ENCODE data around the gene SEC23A. TPM values are rescaled to one million over a fixed set of nuclear protein-coding genes. Genes with fewer than 3 reads are reported as not detected.

Gene SEC23A
- total and polyA plus RNA-seq, 2 donors (not counting 1 experiment from before 2014, with no cell fraction given): 13.2 to 52.3 TPM

- intact Hi-C loops (cut with micrococcal nuclease): no loop called here
- Histone ChIP-seq H2AFZ (ENCODE audit: insufficient read depth, low read depth, low read length, poor library complexity, severe bottlenecking) (no peak overlapping the region), H3K4me1 (ENCODE audit: control insufficient read depth in 2 of 2, insufficient read depth in 2 of 2, low read length in 2 of 2) (no peaks in the 10 kb centered on the region), H3K9ac (ENCODE audit: low read length) (no peak overlapping the region), H3K4me2 (replicated peaks; ENCODE audit: low read depth, low read length, poor library complexity, severe bottlenecking) (no peak overlapping the region), H4K20me1 (ENCODE audit: control insufficient read depth, insufficient read depth, low read length, poor library complexity, severe bottlenecking) (no peaks in the 10 kb centered on the region), H3K79me2 (ENCODE audit: control insufficient read depth, insufficient read depth, low read length) (no peaks in the 10 kb centered on the region), H3K36me3 (replicated peaks in 1 of 2; ENCODE audit: control extremely low read depth in 1 of 2, control insufficient read depth in 1 of 2, extremely low read depth in 1 of 2, insufficient read depth in 2 of 2, low read length in 1 of 2) (peaks cover 10 to 56% of the 10 kb centered on the region in 2 experiments), H3K9me3 (ENCODE audit: control extremely low read depth in 1 of 3, control insufficient read depth in 2 of 3, insufficient read depth in 1 of 3, low read length in 2 of 3) (no peaks in the 10 kb centered on the region), H3K4me3 (ENCODE audit: control extremely low read depth in 1 of 5, extremely low read depth in 1 of 5, insufficient read depth in 1 of 5, low read depth in 2 of 5, low read length in 4 of 5) (no peak overlapping the region), H3K27ac (ENCODE audit: low read length in 2 of 2) (no peak overlapping the region), H3K27me3 (replicated peaks in 1 of 4; ENCODE audit: control extremely low read depth in 1 of 4, control insufficient read depth in 3 of 4, insufficient read depth in 4 of 4, low read length in 3 of 4) (no peaks in the 10 kb centered on the region)
- Mint-ChIP-seq H3K4me3 (no peak overlapping the region), H3K27ac (no peak overlapping the region), H3K9me3 (ENCODE audit: insufficient read depth) (no peaks in the 10 kb centered on the region), H3K27me3 (no peaks in the 10 kb centered on the region), H3K4me1 (no peaks in the 10 kb centered on the region)
- ATAC-seq (ENCODE audit: low read depth) (no peak), DNase-seq (no peak)
- no peak for TF ChIP-seq EZH2 (IDR thresholded peaks at IDR 0.05; ENCODE audit: borderline replicate concordance, insufficient read depth, low read depth, low read length, poor library complexity, severe bottlenecking)
- TF ChIP-seq CTCF (IDR thresholded peaks at IDR 0.05): no peak
- CTCF ChIA-PET: no interaction called here
- POLR2A ChIA-PET: no interaction called here
- 88% methylated on average over 4 of the region's 5 CpGs for WGBS (ENCODE audit: insufficient coverage)
Measured at GRCh38 chr14:39083127-39083526, 19.9 kb downstream of the SEC23A start.

- H3K4me1 ChIP-seq (ENCODE audit: control insufficient read depth in 2 of 2, insufficient read depth in 2 of 2, low read length in 2 of 2): no peaks in the 10 kb centered on the region
- Mint-ChIP-seq H3K4me1 (no peaks in the 10 kb centered on the region), H3K4me3 (no peak overlapping the region), H3K27ac (no peak overlapping the region), H3K27me3 (no peaks in the 10 kb centered on the region), H3K9me3 (ENCODE audit: insufficient read depth) (no peaks in the 10 kb centered on the region)
- intact Hi-C loops (cut with micrococcal nuclease): no loop called here
- no peak overlapping the region for H2AFZ ChIP-seq (ENCODE audit: insufficient read depth, low read depth, low read length, poor library complexity, severe bottlenecking)
- ChIA-PET POLR2A (no interaction called here), CTCF (no interaction called here)
- no peak overlapping the region for H3K4me3 ChIP-seq (ENCODE audit: control extremely low read depth in 1 of 5, extremely low read depth in 1 of 5, insufficient read depth in 1 of 5, low read depth in 2 of 5, low read length in 4 of 5)
- ATAC-seq (ENCODE audit: low read depth) (no peak), DNase-seq (no peak)
- no CpG with 5 or more reads among the region's 1 CpG for WGBS (ENCODE audit: insufficient coverage)
- peaks cover 7 to 36% of the 10 kb centered on the region in 2 experiments for H3K36me3 ChIP-seq (replicated peaks in 1 of 2; ENCODE audit: control extremely low read depth in 1 of 2, control insufficient read depth in 1 of 2, extremely low read depth in 1 of 2, insufficient read depth in 2 of 2, low read length in 1 of 2)
- no peaks in the 10 kb centered on the region for H3K79me2 ChIP-seq (ENCODE audit: control insufficient read depth, insufficient read depth, low read length)
- H3K4me2 ChIP-seq (replicated peaks; ENCODE audit: low read depth, low read length, poor library complexity, severe bottlenecking): no peak overlapping the region
- no peak overlapping the region for H3K27ac ChIP-seq (ENCODE audit: low read length in 2 of 2)
- no peaks in the 10 kb centered on the region for H4K20me1 ChIP-seq (ENCODE audit: control insufficient read depth, insufficient read depth, low read length, poor library complexity, severe bottlenecking)
- no peaks in the 10 kb centered on the region for H3K27me3 ChIP-seq (replicated peaks in 1 of 4; ENCODE audit: control extremely low read depth in 1 of 4, control insufficient read depth in 3 of 4, insufficient read depth in 4 of 4, low read length in 3 of 4)
- no peak overlapping the region for H3K9ac ChIP-seq (ENCODE audit: low read length)
- no peaks in the 10 kb centered on the region for H3K9me3 ChIP-seq (ENCODE audit: control extremely low read depth in 1 of 3, control insufficient read depth in 2 of 3, insufficient read depth in 1 of 3, low read length in 2 of 3)
- TF ChIP-seq CTCF (IDR thresholded peaks at IDR 0.05) (no peak), EZH2 (IDR thresholded peaks at IDR 0.05; ENCODE audit: borderline replicate concordance, insufficient read depth, low read depth, low read length, poor library complexity, severe bottlenecking) (no peak)
Measured at GRCh38 chr14:39080886-39081285, 22.1 kb downstream of the SEC23A start.

Measured in B cell (primary cell).